GM19463 (cell line): Measurements from ENCODE around the gene COL23A1.

ENCODE experiments used
- ATAC-seq: cut with Tn5 transposase; IDR thresholded peaks from one replicate; pipeline ENCODE4 v1.9.1; 2021; ENCODE audit warnings: mild to moderate bottlenecking, moderate library complexity; ENCODE audit not compliant: unreplicated experiment

The COL23A1 gene

GRCh38 chr5:178192787-178193186, 397.4 kb downstream of the COL23A1 start:
- ATAC-seq, result no peak

- no peak for ATAC-seq
These were observed 397.9 kb downstream of the COL23A1 start for GRCh38 chr5:178192244-178192643.

- no peak for ATAC-seq
These were observed 398.5 kb downstream of the COL23A1 start for GRCh38 chr5:178191661-178192060.

- no peak for ATAC-seq
These were observed 400.8 kb downstream of the COL23A1 start for GRCh38 chr5:178189433-178189832.
